SK-N-MC (cell line): Measurements from ENCODE around the gene MYT1.

Experiments
- EZH2 ChIP-seq: fragments of 200-600 bp; sonication (generic); IDR thresholded peaks from one replicate; pipeline ENCODE4 v1.6.1; 2017; ENCODE audit warnings: antibody characterized with exemption
- FOXP2 ChIP-seq: optimal IDR thresholded peaks from 2 replicates; pipeline ENCODE3; 2011; ENCODE audit warnings: mild to moderate bottlenecking, moderate library complexity; ENCODE audit not compliant: insufficient read depth; ENCODE audit errors: extremely low read length, control extremely low read depth
- POLR2AphosphoS5 ChIP-seq: IDR thresholded peaks from 2 replicates; pipeline ENCODE4 v1.6.1; 2012; ENCODE audit warnings: mild to moderate bottlenecking, low read depth, low read length, borderline replicate concordance

GRCh38 chr20:64198347-64198746, 34.1 kb downstream of the MYT1 start:
- no peak for TF ChIP-seq EZH2
- TF ChIP-seq POLR2AphosphoS5 = no peak
- no peak for TF ChIP-seq FOXP2
